CD4-positive, alpha-beta memory T cell (primary cell): ENCODE data around the gene CDY1B. TPM values are rescaled to one million over a fixed set of nuclear protein-coding genes. Genes with fewer than 3 reads are reported as not detected.
"Not testable (repeated sequence)": the region's sequence is repeated elsewhere in the genome, so short reads cannot be mapped to it uniquely, and the experiment has no call there.

ENCODE experiments used
- CTCF ChIA-PET: fragments of 350-600 bp; sonication (Branson Sonifier 250); formaldehyde crosslinking; loops from one replicate; lab custom pipeline; 2021; ENCODE audit warnings: inconsistent platforms; ENCODE audit not compliant: partially characterized antibody; lab: Charles Lee
- POLR2A ChIA-PET: fragments of 350-600 bp; sonication (Branson Sonifier 250); formaldehyde crosslinking; loops from one replicate; lab custom pipeline; 2021; ENCODE audit not compliant: partially characterized antibody; lab: Charles Lee
- DNase-seq, 5 donors: peaks; one replicate each; pipeline versions ENCODE4 v3.0.0 to v3.0.0-alpha.2; 2020 to 2022; ENCODE audit warnings: mixed read lengths in 1 of 5
- H3K27ac ChIP-seq: one replicate; pipeline ENCODE4 v1.7.0; 2013; ENCODE audit warnings: low read depth, low read length
- H3K27me3 ChIP-seq: 2 replicates; pipeline ENCODE4 v1.7.0; 2013; ENCODE audit warnings: mild to moderate bottlenecking, low read length, moderate library complexity; ENCODE audit not compliant: insufficient read depth
- H3K36me3 ChIP-seq: 2 replicates; pipeline ENCODE4 v1.7.0; 2013; ENCODE audit warnings: mild to moderate bottlenecking, low read length, moderate library complexity; ENCODE audit not compliant: insufficient read depth
- H3K4me1 ChIP-seq: 2 replicates; pipeline ENCODE4 v1.7.0; 2013; ENCODE audit warnings: mild to moderate bottlenecking, low read length, moderate library complexity; ENCODE audit not compliant: insufficient read depth
- H3K4me3 ChIP-seq, 2 donors: one replicate each; pipeline ENCODE4 v1.7.0; 2013; ENCODE audit warnings: low read length in 2 of 2, mild to moderate bottlenecking in 1 of 2
- H3K9me3 ChIP-seq, 2 donors: one replicate each; pipeline ENCODE4 v1.7.0; 2013; ENCODE audit warnings: low read length in 2 of 2, control low read depth in 1 of 2; ENCODE audit not compliant: control insufficient read depth in 1 of 2
- H3K27ac Mint-ChIP-seq, 7 donors: one replicate each; pipeline ENCODE4 v1.8.0; 2020 to 2021; ENCODE audit warnings: mixed read lengths in 7 of 7, mild to moderate bottlenecking in 6 of 7, inconsistent platforms in 3 of 7, moderate library complexity in 3 of 7
- H3K27me3 Mint-ChIP-seq, 2 donors: one replicate each; pipeline ENCODE4 v1.8.0; 2020 to 2021; ENCODE audit warnings: mixed read lengths in 2 of 2
- H3K36me3 Mint-ChIP-seq, 2 donors: one replicate each; pipeline ENCODE4 v1.8.0; 2020 to 2021; ENCODE audit warnings: mixed read lengths in 2 of 2, inconsistent platforms in 1 of 2, mild to moderate bottlenecking in 1 of 2
- H3K4me1 Mint-ChIP-seq, 4 donors: one replicate each; pipeline ENCODE4 v1.8.0; 2020 to 2021; ENCODE audit warnings: mixed read lengths in 4 of 4, mild to moderate bottlenecking in 1 of 4
- H3K4me3 Mint-ChIP-seq, 8 donors: one replicate each; pipeline ENCODE4 v1.8.0; 2020 to 2021; ENCODE audit warnings: mixed read lengths in 8 of 8, mild to moderate bottlenecking in 7 of 8, moderate library complexity in 6 of 8, inconsistent platforms in 3 of 8
- H3K9me3 Mint-ChIP-seq, 8 donors: one replicate each; pipeline ENCODE4 v1.8.0; 2020 to 2021; ENCODE audit warnings: mixed read lengths in 8 of 8, mild to moderate bottlenecking in 5 of 8, inconsistent platforms in 3 of 8, moderate library complexity in 1 of 8
- intact Hi-C: fragments of 100-400 bp; cut with micrococcal nuclease; formaldehyde crosslinking; loops from one replicate; pipeline ENCODE4 v1.15.1; 2023
- polyA plus RNA-seq, 2 donors: library from polyadenylated mRNA; unstranded; fragments of 300-500 nt; fragmentation: Illumina TruSeq; gene quantifications; one replicate each; pipeline ENCODE4 v1.2.3, GENCODE V29; 2021
- total RNA-seq, 2 experiments: library from RNA; stranded (reverse); gene quantifications; one replicate each; pipeline ENCODE4 v1.2.3, GENCODE V29; 2021

CDY1B gene, protein sequence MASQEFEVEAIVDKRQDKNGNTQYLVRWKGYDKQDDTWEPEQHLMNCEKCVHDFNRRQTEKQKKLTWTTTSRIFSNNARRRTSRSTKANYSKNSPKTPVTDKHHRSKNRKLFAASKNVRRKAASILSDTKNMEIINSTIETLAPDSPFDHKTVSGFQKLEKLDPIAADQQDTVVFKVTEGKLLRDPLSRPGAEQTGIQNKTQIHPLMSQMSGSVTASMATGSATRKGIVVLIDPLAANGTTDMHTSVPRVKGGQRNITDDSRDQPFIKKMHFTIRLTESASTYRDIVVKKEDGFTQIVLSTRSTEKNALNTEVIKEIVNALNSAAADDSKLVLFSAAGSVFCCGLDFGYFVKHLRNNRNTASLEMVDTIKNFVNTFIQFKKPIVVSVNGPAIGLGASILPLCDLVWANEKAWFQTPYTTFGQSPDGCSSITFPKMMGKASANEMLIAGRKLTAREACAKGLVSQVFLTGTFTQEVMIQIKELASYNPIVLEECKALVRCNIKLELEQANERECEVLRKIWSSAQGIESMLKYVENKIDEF
- total RNA-seq = not detected
- polyA plus RNA-seq = not detected

DNA sequence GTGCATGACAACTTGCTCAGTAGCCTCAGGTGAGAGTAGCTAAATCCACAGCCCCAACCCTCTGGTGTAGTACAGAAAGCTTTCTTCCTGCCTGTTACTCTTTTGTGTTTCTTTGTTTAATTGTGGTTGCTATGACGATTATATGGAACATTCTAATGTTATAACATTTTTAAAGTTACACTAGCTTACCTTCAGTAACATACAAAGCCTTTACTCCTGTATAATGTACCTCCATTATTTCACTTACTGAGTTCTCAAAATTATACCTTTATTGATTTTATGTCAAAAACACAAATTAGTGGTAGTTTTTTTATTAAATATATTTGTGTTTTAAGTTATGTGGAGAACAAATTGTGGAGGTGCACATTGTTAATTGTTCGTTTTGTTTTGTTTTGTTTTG, at the start of gene CDY1B:
Gene CDY1B (minus strand): TSS at position 101 of the 400 bp plus-strand sequence. CDS start 331 bp downstream, outside the sequence.
- H3K4me1 Mint-ChIP-seq, H3K27ac ChIP-seq, H3K27me3 ChIP-seq, H3K36me3 Mint-ChIP-seq, H3K27ac Mint-ChIP-seq, CTCF ChIA-PET, POLR2A ChIA-PET, intact Hi-C loops, H3K9me3 ChIP-seq, H3K4me1 ChIP-seq, H3K36me3 ChIP-seq, H3K9me3 Mint-ChIP-seq, H3K4me3 ChIP-seq, H3K4me3 Mint-ChIP-seq, H3K27me3 Mint-ChIP-seq, DNase-seq: not testable (repeated sequence)

DNA sequence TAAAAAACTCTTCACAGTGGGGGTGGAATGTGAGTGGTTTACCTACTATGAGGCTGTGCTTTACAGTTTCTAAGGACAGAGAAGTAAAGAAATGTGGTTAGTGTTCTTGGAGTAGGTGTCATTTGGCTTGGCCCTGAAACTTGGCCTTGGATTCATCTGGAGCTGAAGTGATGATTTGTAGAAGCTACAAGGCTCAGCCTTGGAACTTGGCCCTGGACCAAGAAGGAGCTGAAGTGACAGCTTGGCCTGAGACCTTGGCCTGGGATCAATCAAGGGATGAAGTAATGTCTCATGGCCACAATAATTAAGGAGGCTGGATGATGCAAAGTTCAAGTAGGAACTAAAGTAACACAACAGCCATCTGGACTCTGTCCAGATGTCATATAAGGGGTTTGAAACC, 1.7 kb upstream of the CDY1B start:
- POLR2A ChIA-PET, H3K27ac Mint-ChIP-seq, DNase-seq, H3K4me3 ChIP-seq, H3K27me3 Mint-ChIP-seq, H3K4me1 ChIP-seq, H3K36me3 Mint-ChIP-seq, H3K4me3 Mint-ChIP-seq, H3K27me3 ChIP-seq, H3K36me3 ChIP-seq, H3K9me3 ChIP-seq, H3K4me1 Mint-ChIP-seq, intact Hi-C loops, H3K27ac ChIP-seq, CTCF ChIA-PET, H3K9me3 Mint-ChIP-seq: not testable (repeated sequence)

DNA sequence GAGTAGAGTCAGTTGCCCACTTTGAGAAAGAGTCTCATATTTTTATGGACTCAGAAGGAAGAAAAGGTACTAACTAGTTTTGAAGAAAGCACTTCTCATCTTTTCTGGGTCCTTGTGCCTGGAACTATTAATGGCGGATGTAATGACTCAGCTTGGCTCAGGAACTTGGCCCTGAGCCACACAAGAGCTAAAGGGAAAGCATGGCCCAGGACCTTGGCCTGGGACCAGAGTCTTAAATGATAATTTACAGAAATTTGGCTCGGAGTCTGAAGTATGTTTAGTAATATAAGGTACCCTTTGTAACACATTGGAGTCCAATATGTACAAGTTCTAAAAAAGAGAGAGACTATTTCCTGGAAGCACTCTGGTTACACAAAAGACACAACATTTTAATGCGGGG, 4.6 kb downstream of the CDY1B start:
- POLR2A ChIA-PET, H3K36me3 Mint-ChIP-seq, H3K27me3 ChIP-seq, H3K4me3 Mint-ChIP-seq, intact Hi-C loops, H3K9me3 Mint-ChIP-seq, DNase-seq, H3K27ac Mint-ChIP-seq, H3K4me1 ChIP-seq, H3K4me3 ChIP-seq, H3K27ac ChIP-seq, H3K4me1 Mint-ChIP-seq, CTCF ChIA-PET, H3K36me3 ChIP-seq, H3K27me3 Mint-ChIP-seq, H3K9me3 ChIP-seq: not testable (repeated sequence)

GRCh38 chrY:24039008-24039718, 8.7 kb downstream of the CDY1B start:
- POLR2A ChIA-PET, H3K4me3 ChIP-seq, H3K27me3 Mint-ChIP-seq, H3K27me3 ChIP-seq, H3K4me3 Mint-ChIP-seq, H3K9me3 ChIP-seq, CTCF ChIA-PET, H3K4me1 ChIP-seq, H3K27ac ChIP-seq, H3K9me3 Mint-ChIP-seq, H3K36me3 Mint-ChIP-seq, DNase-seq, intact Hi-C loops, H3K36me3 ChIP-seq, H3K27ac Mint-ChIP-seq, H3K4me1 Mint-ChIP-seq: not testable (repeated sequence)

- H3K36me3 Mint-ChIP-seq, POLR2A ChIA-PET, H3K27me3 Mint-ChIP-seq: not testable (repeated sequence)
These were observed 21.4 kb downstream of the CDY1B start for GRCh38 chrY:24026212-24027103.

More at GRCh38 chrY:24026212-24027103, 21.4 kb downstream of the CDY1B start:
- CTCF ChIA-PET, H3K27me3 ChIP-seq, H3K36me3 ChIP-seq, H3K4me3 Mint-ChIP-seq, H3K9me3 Mint-ChIP-seq, H3K9me3 ChIP-seq, H3K27ac ChIP-seq, H3K27ac Mint-ChIP-seq, DNase-seq, H3K4me1 Mint-ChIP-seq, H3K4me1 ChIP-seq, H3K4me3 ChIP-seq, intact Hi-C loops: not testable (repeated sequence)
